Lung (tissue), 4 donors: ENCODE results near the gene CLN6. TPM values are rescaled to one million over a fixed set of nuclear protein-coding genes. Genes with fewer than 3 reads are reported as not detected.

ENCODE experiments used
- polyA plus RNA-seq, 2 donors: library from polyadenylated mRNA; stranded (reverse); fragments of 200-250 nt; gene quantifications; one replicate each; pipeline ENCODE4 v1.2.1, GENCODE V29; 2013
- total RNA-seq, 2 donors: library from RNA; depleted of rRNA in 1 of 2; stranded (reverse); fragments of >200 nt in 1 of 2; gene quantifications; one replicate each; pipeline ENCODE4 v1.2.1, GENCODE V29; 2014 to 2021
- donor health status: Bipolar disorder and iron deficiency.
- donor health status: healthy.
- donor health status: DM: yes; HTN: yes; CAD: no.

Gene CLN6
- total and polyA plus RNA-seq, 4 donors = 13.9 to 48.9 (median 42.2) TPM

Other genes with a start within 250 kb of the CLN6 start
- 100 to 1,000 TPM in 1 of 2 donors, 10 to 100 TPM in 1; 42.2 to 157 TPM for gene PIAS1, start 175.4 kb downstream of the CLN6 start, total RNA-seq
- 10 to 100 TPM; 14.6 to 18.6 TPM for gene PIAS1, start 175.4 kb downstream of the CLN6 start, polyA plus RNA-seq
- 10 to 100 TPM; 10.4 to 16.8 TPM for gene CALML4, start 24.4 kb downstream of the CLN6 start, total RNA-seq
- gene CALML4, start 24.4 kb downstream of the CLN6 start, polyA plus RNA-seq = 10 to 100 TPM; 12.0 to 21.7 TPM
- 10 to 100 TPM; 46.2 to 57.7 TPM for gene FEM1B, start 48.0 kb upstream of the CLN6 start, total RNA-seq
- gene FEM1B, start 48.0 kb upstream of the CLN6 start, polyA plus RNA-seq = 10 to 100 TPM in 1 of 2 donors, 1 to 10 TPM in 1; 8.1 to 14.8 TPM
- 1 to 10 TPM; 1.7 to 1.8 TPM for gene ITGA11, start 202.4 kb upstream of the CLN6 start, total RNA-seq
- gene ITGA11, start 202.4 kb upstream of the CLN6 start, polyA plus RNA-seq = under 1 TPM; 0.35 to 0.39 TPM